Uterus (tissue), 4 donors: ENCODE data around the gene NDUFS5. TPM values are rescaled to one million over a fixed set of nuclear protein-coding genes. Genes with fewer than 3 reads are reported as not detected.

ENCODE experiments used
- DNase-seq, 2 donors: peaks; one replicate each; pipeline ENCODE4 v3.0.0-alpha.2; 2019 to 2020
- H3K27ac ChIP-seq, 2 donors: fragments of 200-600 bp; sonication (generic); 1 replicate in 1 of 2; 2 replicates in 1 of 2; pipeline ENCODE4 v1.5.1; 2016 to 2018
- H3K27me3 ChIP-seq, 2 donors: fragments of 200-600 bp; sonication (generic); one replicate each; pipeline ENCODE4 v1.5.1; 2018 to 2019; ENCODE audit warnings: control low read depth in 1 of 2
- H3K36me3 ChIP-seq, 2 donors: fragments of 200-600 bp; sonication (generic); one replicate each; pipeline ENCODE4 v1.5.1; 2019; ENCODE audit warnings: control low read depth in 1 of 2
- H3K4me1 ChIP-seq, 2 donors: fragments of 200-600 bp; sonication (generic); one replicate each; pipeline ENCODE4 v1.5.1; 2018 to 2019; ENCODE audit warnings: control low read depth in 1 of 2
- H3K4me3 ChIP-seq, 2 donors: fragments of 200-600 bp; sonication (generic); 1 replicate in 1 of 2; 2 replicates in 1 of 2; pipeline ENCODE4 v1.5.1; 2018 to 2019; ENCODE audit warnings: mild to moderate bottlenecking in 1 of 2
- H3K9me3 ChIP-seq, 2 donors: fragments of 200-600 bp; sonication (generic); one replicate each; pipeline ENCODE4 v1.5.1; 2019; ENCODE audit warnings: control low read depth in 1 of 2
- POLR2A ChIP-seq, 2 donors: fragments of 450-650 bp; IDR thresholded peaks; one replicate each; pipeline ENCODE4 v1.6.1; 2016; ENCODE audit warnings: antibody characterized with exemption in 2 of 2, mild to moderate bottlenecking in 1 of 2, moderate library complexity in 1 of 2
- intact Hi-C: fragments of 100-400 bp; cut with DNase I; formaldehyde crosslinking; loops from one replicate; pipeline ENCODE4 v1.15.1; 2023; ENCODE audit warnings: low total_unique reads
- total RNA-seq, 4 donors: library from RNA; depleted of rRNA in 3 of 4; stranded (reverse); fragments of >200 nt in 3 of 4; gene quantifications; one replicate each; pipeline versions ENCODE4 v1.1.0 to v1.2.4, GENCODE V29; 2014 to 2023
- TF ChIP-seq, protein P1 (sequence below), 4 experiments: fragments of 200-600 bp in 2 of 4; fragments of 450-650 bp in 2 of 4; sonication (generic) in 2 of 4; IDR thresholded peaks; one replicate each; pipeline ENCODE4 v1.5.1; 2016 to 2019; ENCODE audit warnings: antibody characterized with exemption in 4 of 4, mild to moderate bottlenecking in 2 of 4, moderate library complexity in 1 of 4
- donor health status: DM: yes; HTN: yes; CAD: no.

The NDUFS5 gene
- total RNA-seq, 4 donors from 2014 or later: 122 to 659 (median 361) TPM

DNA sequence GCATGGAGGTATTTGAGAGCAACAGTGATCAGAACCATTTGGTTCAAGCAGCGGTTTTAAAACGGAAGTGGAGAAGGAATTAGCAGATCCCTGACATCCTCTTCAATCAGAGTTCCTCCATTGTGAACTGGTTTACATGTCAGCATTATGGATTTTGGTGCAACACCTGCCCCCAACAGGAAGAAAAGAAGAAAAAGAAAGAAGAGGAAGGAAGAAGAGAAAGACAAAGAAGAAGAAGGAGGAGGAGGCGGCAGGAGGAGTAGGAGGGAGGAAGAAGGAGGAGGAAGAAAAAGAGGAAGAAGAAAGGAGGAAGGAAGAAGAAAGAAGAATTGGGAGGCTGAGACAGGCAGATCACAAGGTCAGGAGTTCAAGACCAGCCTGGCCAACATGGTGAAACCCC is 17.4 kb downstream of the NDUFS5 start:
- Histone ChIP-seq H3K4me1 (no peaks in the 10 kb centered on the region), H3K27ac (no peak overlapping the region), H3K9me3 (no peaks in the 10 kb centered on the region), H3K27me3 (no peaks in the 10 kb centered on the region), H3K36me3 (no peaks in the 10 kb centered on the region), H3K4me3 (no peak overlapping the region)
- intact Hi-C loops: no loop called here
- no peak for TF ChIP-seq POLR2A (IDR thresholded peaks at IDR 0.05)
- TF ChIP-seq, protein P1, sequence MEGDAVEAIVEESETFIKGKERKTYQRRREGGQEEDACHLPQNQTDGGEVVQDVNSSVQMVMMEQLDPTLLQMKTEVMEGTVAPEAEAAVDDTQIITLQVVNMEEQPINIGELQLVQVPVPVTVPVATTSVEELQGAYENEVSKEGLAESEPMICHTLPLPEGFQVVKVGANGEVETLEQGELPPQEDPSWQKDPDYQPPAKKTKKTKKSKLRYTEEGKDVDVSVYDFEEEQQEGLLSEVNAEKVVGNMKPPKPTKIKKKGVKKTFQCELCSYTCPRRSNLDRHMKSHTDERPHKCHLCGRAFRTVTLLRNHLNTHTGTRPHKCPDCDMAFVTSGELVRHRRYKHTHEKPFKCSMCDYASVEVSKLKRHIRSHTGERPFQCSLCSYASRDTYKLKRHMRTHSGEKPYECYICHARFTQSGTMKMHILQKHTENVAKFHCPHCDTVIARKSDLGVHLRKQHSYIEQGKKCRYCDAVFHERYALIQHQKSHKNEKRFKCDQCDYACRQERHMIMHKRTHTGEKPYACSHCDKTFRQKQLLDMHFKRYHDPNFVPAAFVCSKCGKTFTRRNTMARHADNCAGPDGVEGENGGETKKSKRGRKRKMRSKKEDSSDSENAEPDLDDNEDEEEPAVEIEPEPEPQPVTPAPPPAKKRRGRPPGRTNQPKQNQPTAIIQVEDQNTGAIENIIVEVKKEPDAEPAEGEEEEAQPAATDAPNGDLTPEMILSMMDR (IDR thresholded peaks at IDR 0.05): no peak
- no peak for DNase-seq

DNA sequence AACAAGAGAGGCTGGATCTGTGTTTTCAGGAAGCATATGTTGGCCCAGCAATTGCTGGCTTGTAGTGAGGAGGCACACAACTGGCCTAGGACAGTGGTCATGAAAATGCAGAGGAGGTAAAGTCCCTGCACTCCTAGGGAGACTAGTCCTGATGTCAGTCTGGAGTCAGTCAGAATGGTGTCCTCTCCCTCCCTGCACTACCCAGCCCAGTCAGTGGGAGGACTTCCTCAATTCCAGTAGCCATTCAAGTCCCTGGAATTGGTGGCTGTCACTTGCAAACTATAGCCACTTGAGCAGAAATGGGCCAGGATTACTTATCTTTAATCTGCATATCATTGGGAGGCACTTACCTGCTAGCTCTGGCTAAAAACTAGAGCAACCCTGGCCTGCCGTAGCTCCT is 18.6 kb downstream of the NDUFS5 start:
- H3K9me3 ChIP-seq: no peaks in the 10 kb centered on the region
- H3K27me3 ChIP-seq: no peaks in the 10 kb centered on the region
- no peaks in the 10 kb centered on the region for H3K36me3 ChIP-seq
- intact Hi-C loops: no loop called here
- H3K4me1 ChIP-seq: no peaks in the 10 kb centered on the region
- no peak overlapping the region for H3K4me3 ChIP-seq
- no peak for DNase-seq
- no peak overlapping the region for H3K27ac ChIP-seq
- no peak for TF ChIP-seq POLR2A (IDR thresholded peaks at IDR 0.05)

DNA sequence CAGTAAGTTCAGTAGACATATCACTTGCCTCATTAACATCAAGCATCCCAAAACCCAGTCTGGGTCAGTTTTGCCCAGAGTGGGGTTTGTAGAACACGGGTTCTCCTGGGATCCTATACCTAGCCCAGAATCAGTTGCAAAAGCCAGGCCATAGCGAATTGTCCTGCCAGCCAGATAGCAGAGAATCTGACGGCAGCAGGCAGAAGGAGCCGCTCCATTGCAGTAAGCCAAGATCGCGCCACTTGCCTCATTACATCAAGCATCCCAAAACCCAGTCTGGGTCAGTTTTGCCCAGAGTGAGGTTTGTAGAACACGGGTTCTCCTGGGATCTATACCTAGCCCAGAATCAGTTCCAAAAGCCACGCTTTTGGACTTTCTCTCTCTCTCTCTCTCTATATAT is 19.1 kb downstream of the NDUFS5 start:
- intact Hi-C loops: no loop called here
- H3K9me3 ChIP-seq: no peaks in the 10 kb centered on the region
- DNase-seq: no peak
- H3K27ac ChIP-seq: no peak overlapping the region
- no peaks in the 10 kb centered on the region for H3K36me3 ChIP-seq
- no peaks in the 10 kb centered on the region for H3K4me1 ChIP-seq
- no peaks in the 10 kb centered on the region for H3K27me3 ChIP-seq
- H3K4me3 ChIP-seq: no peak overlapping the region
- no peak for TF ChIP-seq POLR2A (IDR thresholded peaks at IDR 0.05)
- TF ChIP-seq, protein P1 (IDR thresholded peaks at IDR 0.05): no peak

DNA sequence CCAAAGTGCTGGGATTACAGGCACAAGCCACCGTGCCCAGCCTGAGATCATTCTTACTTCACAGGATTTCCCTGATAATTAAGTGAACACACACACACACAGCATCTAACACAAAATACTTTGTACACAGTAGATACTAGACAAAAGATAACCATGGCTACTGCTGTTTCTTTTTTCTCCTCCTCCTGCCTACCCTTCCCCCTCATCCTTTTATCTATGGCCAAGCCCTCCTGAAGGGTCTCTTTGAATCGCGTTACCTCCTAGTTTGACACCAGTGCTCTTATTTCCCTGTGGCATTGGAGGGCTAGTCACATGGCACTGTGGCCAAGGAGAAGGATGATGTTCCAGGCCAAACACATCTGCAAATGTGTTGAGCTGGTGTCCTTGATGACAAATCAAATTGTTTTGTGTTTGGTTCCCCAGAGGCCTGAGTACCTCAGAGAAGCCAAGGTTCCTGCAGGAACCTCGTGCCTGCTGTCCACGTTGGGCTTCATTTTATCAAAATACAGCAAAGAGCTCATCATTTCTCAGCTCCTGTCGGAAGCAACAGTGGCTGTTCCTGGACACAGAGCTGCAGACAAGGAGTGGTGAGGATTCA is 20.6 kb downstream of the NDUFS5 start:
- Histone ChIP-seq H3K27ac (peak overlapping the region; percentile 65 to 72), H3K36me3 (no peaks in the 10 kb centered on the region), H3K4me3 (no peak overlapping the region), H3K27me3 (no peaks in the 10 kb centered on the region), H3K9me3 (no peaks in the 10 kb centered on the region), H3K4me1 (no peaks in the 10 kb centered on the region)
- no peak for DNase-seq
- TF ChIP-seq, protein P1 (IDR thresholded peaks at IDR 0.05): no peak
- no peak for TF ChIP-seq POLR2A (IDR thresholded peaks at IDR 0.05)
- intact Hi-C loops: no loop called here

DNA sequence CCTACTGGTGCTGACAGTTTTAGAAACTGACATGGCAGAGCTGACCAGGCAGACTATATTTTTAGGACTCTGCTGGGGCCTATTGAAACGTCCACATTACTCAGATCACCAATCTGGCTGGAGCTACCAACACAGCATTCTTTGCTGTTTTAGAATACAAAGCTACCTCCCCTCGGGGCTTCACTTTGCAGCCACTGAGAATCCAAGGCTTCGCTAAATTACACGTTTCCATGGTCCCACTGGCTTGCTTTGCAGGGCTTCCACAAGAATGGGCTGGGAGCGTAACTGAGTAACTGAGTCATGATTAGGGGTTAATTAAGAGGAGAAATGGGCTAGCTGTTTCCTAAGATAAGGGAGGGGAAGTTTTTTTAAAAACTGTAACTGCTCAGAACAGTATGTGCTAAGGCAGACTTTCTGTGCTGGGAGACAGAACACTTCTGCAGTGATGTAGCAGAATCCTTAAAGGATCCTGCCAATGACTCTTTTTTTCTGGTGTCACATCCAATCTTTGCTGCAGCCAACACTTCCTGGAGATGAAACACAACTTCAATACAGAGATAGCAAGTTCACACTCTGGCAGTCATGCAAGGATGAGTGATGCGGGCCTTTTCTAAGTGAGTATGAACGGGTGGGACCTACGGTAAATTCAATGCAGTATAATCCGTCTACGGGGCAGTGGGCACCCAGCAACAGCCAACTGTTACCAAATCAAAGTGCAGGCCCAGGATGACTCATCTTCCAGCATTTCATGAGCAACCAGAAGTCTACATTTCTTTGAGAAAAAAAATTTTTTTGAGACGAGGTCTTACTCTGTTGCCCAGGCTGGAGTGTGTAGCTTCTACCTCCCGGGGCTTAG is 21.5 kb downstream of the NDUFS5 start:
- intact Hi-C loops: no loop called here
- Histone ChIP-seq H3K4me3 (no peak overlapping the region), H3K36me3 (no peaks in the 10 kb centered on the region), H3K27me3 (no peaks in the 10 kb centered on the region), H3K27ac (peak overlapping the region; percentile 65 to 72), H3K9me3 (no peaks in the 10 kb centered on the region), H3K4me1 (no peaks in the 10 kb centered on the region)
- TF ChIP-seq POLR2A (IDR thresholded peaks at IDR 0.05): no peak
- TF ChIP-seq, protein P1 (IDR thresholded peaks at IDR 0.05): no peak
- DNase-seq: peak; percentile 53 to 68
